LoVo (cell line): ENCODE measurements around the gene FAM222A.

Experiments
- DNase-seq: peaks from one replicate; pipeline ENCODE4 v3.0.0-alpha.2; 2016; ENCODE audit warnings: low spot score

The FAM222A gene

DNA sequence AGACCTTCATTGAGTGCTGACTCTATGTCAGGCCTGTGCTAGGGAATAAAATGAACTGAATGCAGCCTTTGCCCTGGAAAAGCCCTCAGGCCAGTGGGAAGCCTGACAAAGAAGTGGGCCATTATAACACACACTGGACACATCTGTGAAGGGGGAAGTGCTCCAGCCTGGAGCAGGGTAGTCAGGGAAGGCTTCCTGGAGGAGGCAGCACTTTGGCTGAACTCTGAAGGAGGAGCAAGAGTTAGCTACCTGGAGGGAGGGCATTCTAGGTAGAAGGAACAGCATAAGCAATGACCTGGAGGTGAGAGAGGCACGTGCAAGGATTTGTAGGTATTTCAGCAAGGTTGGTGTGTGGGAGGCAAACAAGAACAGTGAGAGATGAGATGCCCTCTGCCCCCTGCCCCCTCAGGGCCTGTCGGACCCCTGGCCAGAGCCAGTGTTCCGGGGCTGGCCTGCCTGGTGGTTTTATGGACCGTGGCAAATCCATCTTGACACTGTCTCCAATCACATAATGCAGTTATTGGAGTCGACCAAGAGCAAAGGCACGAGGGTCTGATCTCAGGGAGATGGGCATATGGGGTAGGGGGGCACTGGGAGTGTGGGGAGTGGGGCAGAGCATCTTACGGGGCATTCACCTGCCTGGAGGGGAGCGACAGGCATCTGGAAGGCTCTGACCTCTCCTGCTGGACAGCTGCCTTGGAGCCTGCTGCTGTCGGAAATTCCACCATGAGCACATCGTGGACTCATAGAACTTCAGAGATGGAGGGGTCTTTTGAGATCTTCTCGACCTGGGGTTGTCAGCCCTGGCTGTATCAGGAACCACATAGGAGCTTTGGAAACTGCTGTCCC, 2.7 kb upstream of the FAM222A start:
- DNase-seq = no peak

DNA sequence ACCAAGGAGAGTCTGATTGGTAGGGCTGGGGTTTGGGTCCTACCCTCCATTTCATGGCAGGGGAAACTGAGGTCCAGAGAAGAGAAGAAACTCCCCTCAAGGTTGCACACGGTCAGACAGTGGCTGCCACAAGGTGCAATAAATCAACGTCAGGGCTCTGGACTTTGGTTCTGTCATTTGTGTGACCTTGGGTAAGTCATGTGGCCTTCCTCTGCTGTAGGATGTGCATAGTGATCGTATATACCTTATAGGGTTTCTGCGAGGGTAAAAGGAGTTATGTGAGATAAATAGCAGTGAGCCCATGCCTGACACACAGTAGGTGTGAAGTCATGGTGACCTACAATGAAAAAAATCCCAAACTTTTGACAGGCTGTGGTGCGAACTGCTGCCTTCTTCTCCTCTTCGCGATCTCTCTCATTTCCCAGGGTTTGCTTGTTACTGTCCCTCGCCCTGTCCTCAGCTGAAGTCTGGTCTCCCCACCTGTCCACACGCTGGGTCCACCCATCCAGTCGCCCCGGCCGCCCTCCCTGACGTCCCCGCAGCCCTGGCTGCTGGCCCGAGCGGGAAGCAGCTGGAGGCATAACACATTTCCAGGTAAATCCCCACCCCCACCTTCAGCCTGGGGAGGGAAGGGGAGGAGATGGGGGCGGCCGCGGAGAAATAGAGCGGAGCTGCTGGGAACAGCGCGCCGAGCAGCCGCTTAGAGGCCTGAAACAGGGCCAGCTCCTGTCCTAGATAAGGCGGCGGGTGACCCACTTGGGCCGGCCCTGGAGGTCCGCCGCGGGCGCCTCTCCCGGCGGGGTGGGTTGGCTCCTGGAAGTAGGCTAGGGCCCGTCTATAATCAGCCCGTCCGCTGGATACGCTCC, 1.8 kb upstream of the FAM222A start:
- DNase-seq = no peak

DNA sequence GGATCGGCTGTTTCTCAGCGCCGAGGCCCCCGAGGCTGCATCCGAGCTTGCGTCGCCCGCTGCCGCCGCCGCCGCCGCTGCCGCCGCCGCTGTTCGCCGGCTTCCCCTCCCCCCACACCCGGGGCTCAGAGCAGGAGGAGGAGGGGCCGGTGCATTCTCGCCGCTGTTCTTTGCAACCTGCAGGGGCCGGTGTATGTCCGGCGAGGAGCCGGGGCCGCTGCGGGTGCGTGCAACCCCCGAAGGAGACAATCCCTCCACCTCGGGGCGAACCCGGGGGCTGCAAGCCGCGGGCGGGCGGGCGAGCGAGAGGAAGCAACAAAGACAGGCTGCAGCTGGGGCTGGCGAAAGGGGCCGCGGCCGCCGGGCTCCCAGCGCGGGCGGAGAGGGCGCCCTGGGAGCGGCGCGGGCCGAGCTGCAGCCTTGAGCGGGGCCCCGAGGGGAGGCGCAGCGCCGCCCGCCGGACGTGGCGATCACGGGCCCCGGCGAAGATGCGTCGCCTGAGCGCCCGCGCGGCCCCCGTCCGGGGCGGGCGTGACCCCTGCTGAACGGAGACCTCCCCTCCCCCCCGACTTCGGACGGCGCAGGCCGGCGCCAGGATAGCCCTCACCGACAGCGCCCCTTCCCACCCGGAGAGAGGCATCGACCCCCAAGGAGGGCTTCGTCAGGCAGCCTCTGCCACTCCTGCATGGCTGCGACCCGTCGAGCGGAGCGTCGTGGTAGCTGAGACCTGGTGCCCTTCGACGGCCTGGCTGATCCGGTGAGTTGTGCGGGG, 702 bp downstream of the FAM222A start:
- peak; percentile 71 for DNase-seq

DNA sequence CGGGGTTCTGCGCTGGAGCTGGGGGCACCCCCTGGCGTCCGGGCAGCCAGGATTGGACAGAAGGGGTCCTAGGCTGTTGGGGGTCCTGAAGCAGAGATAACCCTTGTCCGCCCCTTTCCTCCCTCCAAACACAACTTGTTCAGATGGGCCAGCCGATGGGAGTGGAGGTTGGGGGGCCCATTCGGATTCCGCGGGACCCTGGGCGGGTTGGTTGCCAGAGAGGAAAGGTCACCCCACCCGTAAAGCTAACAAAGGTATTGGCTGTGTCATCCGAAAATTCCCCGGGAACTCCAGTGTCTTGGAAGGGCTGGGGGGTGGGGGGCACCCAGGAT, 1.3 kb downstream of the FAM222A start:
- DNase-seq = no peak

DNA sequence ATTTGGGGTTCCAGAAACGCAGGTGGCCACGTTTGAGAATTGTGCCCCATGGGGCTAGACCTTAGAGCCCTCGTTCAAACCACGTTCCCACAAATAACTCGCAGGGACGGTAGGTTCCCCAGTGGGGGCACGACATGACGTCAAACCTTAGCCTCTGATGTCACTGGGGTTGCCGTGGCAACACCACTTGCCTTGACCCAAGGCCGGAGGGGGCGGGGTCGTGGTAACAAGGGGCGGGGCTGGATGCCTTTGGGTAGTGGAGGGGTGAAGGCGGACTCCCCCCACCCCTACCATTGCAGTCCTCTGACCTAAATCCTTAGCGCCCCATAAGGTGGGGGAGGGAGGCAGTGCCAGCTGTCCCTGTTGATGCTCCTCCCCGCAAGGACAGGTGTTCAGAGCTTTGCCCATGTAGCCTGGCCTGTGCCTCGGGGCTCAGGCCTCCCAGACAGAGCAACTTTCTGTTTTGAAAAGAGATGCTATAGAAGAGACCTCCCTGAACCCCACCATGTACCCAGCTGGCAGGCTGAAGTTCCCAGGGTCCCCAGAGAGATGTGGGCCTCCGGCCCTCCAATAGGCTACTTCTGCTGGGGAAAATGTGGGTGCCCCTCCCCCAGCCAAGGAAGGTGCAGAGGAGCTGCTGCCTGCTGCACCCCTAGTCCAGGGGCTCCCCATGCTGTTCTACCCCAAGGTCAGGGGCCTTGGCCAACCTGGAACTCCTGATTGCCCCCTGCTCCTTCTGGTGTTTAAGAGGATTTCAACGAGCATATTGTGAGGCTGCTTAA, 1.9 kb downstream of the FAM222A start:
- DNase-seq = no peak

DNA sequence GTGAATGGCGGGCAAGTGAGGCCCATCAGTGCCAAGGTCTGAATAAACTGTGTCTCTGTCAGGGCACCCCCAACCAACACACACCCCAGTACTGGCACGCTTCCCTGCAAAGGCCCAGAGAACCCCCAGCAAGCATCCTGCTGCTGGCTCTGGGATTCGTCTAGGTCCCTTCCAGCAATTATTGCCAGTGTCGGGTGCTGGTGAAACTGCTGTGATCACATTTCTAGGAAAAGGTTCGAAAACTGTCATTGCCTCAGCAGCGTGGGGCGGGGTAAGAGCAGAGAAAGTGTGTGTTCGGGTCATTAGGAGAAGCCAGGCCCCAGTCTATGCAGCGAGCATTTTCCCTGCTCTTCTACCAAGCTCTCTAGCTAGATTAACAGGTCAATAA, 2.5 kb downstream of the FAM222A start:
- no peak for DNase-seq

DNA sequence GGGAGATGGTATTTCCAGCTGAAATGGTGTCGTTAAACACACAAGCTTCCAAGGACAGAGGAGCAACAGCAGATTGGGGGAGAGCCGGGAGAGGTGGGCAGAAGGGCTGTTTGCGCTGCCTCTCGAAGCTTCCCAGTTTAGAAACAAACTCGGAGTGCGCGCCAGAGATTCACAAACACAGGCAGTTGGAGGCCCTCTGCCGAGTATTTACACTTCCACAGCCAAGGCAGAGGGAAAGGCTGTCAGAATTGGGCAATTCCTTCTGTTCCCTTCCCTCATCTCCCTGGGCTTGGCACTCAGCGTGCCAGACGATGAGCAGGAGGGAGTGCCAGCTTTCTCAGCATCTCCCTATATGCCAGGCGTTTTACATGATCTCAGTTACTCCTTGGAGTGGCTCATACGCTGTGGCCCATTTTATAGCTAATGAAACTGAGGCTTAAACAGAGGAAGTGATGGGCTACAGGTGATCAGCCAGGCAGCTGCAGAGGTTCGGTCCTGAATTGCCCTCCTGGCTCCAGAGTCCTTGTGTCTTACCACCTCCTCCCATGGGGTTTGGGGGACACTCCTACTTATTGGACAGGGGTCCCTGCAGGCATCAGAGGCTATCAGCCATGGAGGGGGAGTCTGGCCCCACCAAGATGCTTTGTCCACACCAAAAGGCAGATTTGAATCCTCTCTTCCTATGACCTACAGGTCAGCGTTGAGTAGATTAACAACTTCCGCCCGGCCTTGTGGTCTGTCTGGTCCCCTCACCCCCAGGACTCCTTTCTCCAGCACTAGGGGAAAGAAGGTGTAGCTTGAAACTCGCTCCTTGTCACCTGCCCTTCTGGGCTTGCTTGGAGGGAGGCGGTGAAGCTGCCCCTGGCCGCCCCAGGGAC, 3.1 kb downstream of the FAM222A start:
- DNase-seq = no peak

DNA sequence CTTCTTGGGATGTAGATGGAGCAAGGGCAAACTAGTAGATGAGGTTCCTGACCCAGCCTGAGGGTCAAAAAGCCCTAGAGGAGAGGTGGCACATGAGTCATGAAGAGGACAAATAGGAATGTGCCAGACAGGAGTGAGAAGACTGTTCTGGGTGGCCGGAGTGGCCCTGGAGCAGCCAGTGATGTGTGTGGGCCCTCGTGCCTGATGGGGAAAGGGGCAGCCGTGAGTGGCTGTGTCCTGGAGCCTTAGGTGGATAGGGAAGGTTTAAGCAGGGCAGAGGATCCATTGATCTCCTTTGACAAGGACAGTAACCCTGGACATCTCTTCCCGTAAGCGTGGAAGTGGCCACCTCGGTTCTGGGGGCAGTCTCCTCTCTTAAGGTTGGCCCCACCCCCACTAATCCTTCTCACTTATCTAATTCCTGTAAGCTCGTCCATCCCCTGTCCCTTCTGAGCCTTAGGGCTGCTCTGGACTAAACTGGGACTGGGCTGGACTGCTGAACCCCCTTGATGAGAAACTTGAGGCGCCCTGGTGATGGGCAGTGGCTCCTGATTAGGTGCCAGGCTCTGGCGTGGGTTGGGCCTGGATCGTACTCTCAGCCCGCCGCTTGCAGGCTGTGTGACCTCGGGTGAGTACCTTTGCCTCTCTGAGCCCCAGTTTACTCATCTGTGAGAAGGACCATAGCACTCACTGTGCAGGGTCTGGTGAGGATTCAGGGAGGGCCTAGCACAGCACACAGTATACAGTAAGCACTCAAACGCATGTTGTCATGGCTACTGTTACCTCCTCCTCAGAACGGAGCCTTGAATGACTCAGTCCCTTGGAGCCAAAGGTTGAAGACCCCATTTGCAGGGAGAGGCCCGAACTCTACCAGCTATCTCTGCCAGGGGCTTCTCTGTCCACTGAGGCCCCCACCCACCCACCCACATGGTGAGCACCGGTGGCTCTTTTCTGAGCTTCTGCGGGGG, 4.0 kb downstream of the FAM222A start:
- DNase-seq = no peak

DNA sequence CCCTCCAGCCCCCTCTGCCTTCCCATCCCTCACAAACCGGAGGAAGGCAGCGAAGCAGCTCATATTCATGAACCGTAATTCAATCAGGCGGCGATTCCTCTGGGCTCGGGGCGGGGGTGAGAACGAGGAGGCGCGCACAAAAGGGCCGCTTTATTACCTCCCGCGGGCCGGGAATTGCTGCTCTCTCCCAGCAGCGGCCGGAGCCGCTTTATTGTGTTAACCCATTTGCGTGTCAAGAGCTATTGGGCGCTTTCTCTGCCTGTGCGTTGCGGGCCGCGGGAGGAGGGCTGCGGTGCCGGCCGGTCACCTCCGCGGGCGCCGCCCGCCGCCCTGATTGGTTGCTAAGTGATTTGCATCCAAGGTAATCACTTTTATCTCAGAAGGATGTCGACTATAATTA, 4.8 kb downstream of the FAM222A start:
- DNase-seq = no peak

DNA sequence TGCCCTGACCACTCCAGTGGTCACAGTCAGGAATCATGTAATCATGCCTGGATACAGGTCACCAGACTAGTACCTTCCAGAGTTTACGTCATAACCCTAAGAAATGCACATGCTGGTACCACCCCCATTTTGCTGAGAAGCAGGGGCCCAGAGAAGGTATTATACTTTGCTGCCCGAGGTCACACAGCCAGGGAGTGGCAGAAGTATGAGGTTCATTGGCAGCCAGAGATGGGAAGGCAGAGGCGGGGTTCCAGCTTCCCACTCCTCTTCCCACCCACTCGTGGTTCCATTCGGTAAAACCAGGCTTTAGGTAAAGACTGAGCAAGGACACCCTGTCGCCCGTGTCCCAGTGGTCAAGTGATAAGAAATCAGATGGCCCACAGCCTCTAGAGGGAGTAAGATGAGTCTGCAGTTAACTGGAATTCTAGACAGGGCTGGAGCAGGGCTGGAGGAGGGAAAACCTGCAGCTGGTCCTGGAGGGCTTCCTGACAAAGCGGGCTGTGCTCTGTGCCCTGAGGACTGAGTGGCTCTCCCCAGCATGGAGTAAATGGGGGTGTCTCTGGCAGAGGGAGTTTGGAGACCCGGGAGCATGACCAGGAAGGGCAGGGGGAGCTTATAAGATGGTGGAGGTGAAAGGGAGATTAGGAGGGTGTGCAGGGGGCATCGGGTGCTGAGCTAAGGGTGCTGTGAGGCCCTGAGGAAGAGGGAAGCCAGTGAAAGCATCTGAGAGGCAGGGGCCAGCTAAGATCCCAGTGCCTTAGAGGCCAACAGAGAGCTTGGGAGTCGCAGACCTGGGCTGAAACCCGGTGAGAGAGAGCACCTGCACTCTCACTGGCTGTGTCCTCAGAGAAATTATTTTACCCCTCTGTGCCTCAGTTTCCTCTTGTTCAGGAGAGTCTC, 5.7 kb downstream of the FAM222A start:
- no peak for DNase-seq

DNA sequence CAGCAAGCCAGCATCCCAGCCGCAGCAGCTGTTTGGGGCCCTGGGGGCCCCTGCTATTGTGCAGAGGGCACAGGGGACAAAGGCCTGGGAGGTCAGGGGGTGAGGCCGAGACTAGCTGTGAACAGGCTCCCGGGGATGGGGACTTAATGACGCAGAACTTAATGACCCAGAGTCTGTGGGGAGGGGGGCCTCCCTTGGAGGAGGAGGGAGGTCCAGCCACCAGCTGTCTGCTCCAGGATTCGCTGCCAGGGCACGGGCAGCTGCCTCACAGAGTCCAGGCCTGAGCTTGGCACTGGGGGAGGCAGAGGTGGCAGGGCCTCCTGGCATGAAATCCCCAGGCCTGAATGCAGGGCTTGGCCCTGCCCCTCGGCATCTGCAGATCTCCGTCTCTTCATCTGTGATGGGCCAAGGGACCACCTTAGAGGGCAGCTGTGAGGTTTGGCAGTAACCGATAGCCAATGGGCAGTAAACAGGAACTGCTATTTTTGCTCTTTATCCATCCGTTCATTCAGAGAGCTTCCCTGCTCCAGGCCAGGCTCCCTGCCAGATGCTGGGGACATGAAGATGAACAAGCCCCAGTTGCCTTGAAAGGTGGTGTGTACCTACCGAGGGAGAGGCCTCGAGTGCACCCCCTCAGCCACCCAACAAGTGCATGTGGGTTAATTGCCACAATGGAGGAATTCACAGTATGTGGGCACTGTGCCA, 6.7 kb downstream of the FAM222A start:
- no peak for DNase-seq

DNA sequence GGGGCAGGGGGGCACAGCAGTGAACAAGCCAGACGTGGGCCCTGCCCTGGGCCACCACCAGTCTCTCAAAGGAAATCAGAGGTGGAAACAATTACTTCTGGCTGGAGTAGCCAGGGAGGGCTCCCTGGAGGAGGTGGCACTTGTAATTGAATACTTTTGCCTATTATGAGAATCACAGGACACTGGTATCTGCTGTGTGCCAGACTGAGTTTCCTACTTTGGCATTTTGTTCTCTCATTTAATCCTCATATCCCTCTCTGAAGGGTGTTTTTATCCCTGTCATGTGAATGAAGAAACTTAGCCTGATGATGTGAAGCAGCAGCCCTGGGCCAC, 7.2 kb downstream of the FAM222A start:
- DNase-seq = no peak

DNA sequence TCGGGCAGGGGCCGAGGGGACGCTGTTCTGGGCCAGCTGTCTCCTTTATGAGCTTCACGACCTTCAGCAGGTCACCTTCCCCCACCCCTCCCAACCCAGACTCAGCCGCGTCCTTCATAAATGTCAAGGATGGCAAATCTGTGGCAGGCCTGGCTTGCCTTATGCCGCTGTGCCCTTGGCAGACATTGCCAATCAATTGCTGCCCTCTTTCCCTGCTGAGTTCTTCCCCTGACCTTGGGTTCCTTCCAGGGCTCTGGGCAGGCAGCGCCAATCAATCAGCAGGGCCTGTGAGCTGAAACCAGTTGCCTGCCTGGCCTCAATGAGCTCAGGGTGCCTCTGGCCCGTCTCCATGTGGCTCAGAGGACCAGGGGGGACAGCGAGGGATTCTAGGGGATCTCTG, 7.7 kb downstream of the FAM222A start:
- DNase-seq = no peak

DNA sequence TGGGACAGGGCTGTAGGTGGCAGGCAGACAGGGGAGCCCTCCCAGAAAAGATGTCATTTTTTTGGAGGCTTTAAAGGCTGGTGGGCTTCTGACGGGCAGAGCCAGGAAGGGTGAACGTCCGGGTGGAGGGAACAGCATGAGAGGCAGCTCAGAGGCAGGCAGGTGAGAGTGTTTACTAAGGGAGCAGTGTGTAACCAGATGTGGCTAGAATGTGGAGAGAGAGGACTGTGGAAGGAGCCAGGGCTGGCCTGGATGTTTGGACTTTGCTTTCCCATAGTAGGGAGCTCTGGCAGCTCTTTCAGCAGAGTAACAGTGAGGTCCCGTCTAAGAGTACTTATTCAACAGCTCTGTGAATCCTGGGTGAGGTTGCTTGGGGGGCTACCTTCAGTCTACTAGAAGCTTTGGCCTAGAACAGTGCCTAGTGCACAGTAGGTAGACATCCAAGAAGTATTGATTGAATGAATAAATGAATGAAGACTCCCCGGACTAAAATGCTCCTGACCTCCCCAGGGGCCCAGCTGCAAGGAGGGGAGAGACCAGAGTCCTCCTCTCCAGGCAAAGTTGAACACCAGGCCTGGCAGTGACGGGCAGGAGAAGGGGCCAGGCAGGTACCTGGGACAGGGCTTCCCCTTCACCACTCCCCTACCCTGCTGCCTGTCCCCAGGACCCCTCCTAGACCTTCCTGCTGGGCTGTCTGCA, 8.5 kb downstream of the FAM222A start:
- DNase-seq = no peak

DNA sequence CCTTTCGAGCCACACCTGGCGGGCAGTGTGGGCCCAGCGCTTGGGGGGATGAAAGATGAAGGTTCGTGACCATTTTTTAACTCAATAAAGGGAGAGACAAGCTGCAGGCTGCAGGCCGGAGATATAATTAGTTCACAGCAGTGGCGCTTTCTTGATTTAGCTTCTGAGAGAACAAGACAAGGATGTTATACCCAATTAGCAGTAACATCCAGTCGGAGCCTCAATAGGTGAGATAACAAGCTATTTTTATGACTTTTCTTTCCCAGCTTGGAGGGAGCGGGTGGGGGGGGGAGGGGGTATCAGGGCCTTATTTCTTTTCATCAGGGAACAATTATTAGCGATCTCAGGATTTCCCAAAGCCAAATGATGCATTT, 9.1 kb downstream of the FAM222A start:
- DNase-seq = no peak

DNA sequence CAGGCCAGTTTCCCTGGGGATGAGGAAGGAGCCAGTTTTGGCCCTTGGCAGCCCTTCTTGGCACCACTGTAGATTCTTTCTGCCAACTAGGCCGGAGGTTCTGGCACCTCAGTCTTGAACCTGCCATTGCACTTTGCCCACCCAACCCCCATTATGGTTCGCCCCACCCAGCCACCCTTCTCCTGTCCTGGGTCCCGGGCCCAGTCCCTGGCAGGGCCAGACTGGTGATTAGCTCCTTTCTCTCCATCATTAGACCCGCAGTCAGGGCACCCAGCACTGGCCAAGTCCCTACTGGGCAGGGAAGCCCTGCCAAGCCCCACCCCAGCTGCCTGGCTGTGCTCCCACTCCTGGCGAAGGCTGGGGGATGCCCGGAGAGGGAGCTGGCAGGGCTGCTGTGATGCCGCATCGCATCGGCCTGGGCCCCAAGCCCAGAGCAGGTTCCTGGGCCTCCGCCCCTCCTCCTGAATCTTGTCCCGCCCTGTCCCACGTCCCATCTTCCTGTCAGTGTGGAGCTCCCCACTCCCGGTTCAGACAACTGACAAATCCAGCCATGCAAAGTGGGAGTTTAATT, 9.8 kb downstream of the FAM222A start:
- DNase-seq = no peak

DNA sequence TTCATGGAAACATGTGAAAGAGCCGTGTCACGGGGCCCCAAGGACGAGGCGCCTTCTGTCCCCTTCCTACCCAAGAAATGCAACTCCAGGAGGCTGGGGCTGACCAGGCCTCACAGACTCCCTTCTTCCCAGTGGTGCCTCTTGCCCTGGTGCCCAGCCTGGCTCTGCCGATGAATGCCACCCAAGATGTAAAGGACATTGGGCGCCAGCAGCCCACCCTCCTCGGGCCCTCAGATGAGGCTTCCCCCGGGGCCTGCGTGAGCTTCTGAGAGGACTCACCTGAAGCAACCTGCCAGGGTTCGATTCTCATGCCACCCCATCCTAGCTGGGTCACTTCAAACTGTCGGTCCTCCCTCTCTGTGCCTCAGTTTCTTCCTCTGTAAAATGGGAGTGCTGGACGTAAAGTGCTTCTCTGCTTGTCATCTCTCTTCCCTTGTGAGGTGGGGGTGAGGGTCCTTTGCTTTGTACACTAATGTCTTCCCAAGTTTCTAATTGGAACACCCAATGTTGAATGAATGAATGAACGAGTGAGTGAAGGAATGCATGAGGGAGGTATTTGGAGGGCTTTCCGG, 10.8 kb downstream of the FAM222A start:
- DNase-seq = no peak
